NCI-H446 (cell line): Measurements from ENCODE around the gene METTL14.
"Not testable (repeated sequence)": the region's sequence is repeated elsewhere in the genome, so short reads cannot be mapped to it uniquely, and the experiment has no call there.

Source experiments
- DNase-seq, 2 experiments: peaks; one replicate each; lab custom pipeline; 2025; lab: John Stamatoyannopoulos, UW

Gene METTL14

GRCh38 chr4:118684873-118685811 lies at the start of gene METTL14:
METTL14 (plus strand) TSS chr4:118685392; CDS start chr4:118685535, 143 bp downstream.
- peak; percentile 87 to 95 for DNase-seq

GRCh38 chr4:118636126-118636525 lies 49.1 kb upstream of the METTL14 start:
- not testable (repeated sequence) for DNase-seq

GRCh38 chr4:118664665-118665064 lies 20.5 kb upstream of the METTL14 start:
- not testable (repeated sequence) for DNase-seq

GRCh38 chr4:118669220-118669619 lies 16.0 kb upstream of the METTL14 start:
- not testable (repeated sequence) for DNase-seq

GRCh38 chr4:118670968-118671367 lies 14.2 kb upstream of the METTL14 start:
- not testable (repeated sequence) for DNase-seq

GRCh38 chr4:118676128-118676527 lies 9.1 kb upstream of the METTL14 start:
- DNase-seq, result no peak

GRCh38 chr4:118680808-118681207 lies 4.4 kb upstream of the METTL14 start:
- DNase-seq, result no peak

- DNase-seq, result peak; percentile 1 to 47
These were observed 2.3 kb upstream of the METTL14 start for GRCh38 chr4:118682928-118683327.

GRCh38 chr4:118683513-118683912 lies 1.7 kb upstream of the METTL14 start:
- peak; percentile 2 to 42 for DNase-seq

GRCh38 chr4:118703118-118703517 lies 17.9 kb downstream of the METTL14 start:
- no peak for DNase-seq

GRCh38 chr4:118711052-118711451 lies 25.9 kb downstream of the METTL14 start:
- no peak for DNase-seq

- no peak for DNase-seq
These were observed 27.7 kb downstream of the METTL14 start for GRCh38 chr4:118712872-118713271.

GRCh38 chr4:118714682-118715081 lies 29.5 kb downstream of the METTL14 start:
- no peak for DNase-seq

GRCh38 chr4:118716304-118716703 lies 31.1 kb downstream of the METTL14 start:
- DNase-seq, result no peak

GRCh38 chr4:118718511-118719170 lies 33.4 kb downstream of the METTL14 start:
- no peak for DNase-seq

GRCh38 chr4:118721752-118722151 lies 36.6 kb downstream of the METTL14 start:
- DNase-seq, result no peak

- no peak for DNase-seq
These were observed 38.2 kb downstream of the METTL14 start for GRCh38 chr4:118723369-118723768.

- DNase-seq, result no peak
These were observed 42.2 kb downstream of the METTL14 start for GRCh38 chr4:118727360-118727759.

GRCh38 chr4:118729287-118730286 lies 44.4 kb downstream of the METTL14 start:
- no peak for DNase-seq

- DNase-seq, result no peak
These were observed 45.5 kb downstream of the METTL14 start for GRCh38 chr4:118730683-118731082.

- DNase-seq, result no peak
These were observed 47.6 kb downstream of the METTL14 start for GRCh38 chr4:118732591-118733330.
